DOHH2 (cell line): ENCODE measurements around the gene CCDC177.

Experiments used
- CTCF ChIP-seq: fragments of 200-600 bp; sonication (generic); IDR thresholded peaks from one replicate; pipeline ENCODE4 v1.5.1; 2014; ENCODE audit warnings: antibody characterized with exemption, mild to moderate bottlenecking, low read depth, low read length; ENCODE audit not compliant: poor library complexity, severe bottlenecking
- EZH2phosphoT487 ChIP-seq: fragments of 200-600 bp; sonication (generic); IDR thresholded peaks from 2 replicates; pipeline ENCODE4 v1.6.1; 2017; ENCODE audit warnings: borderline replicate concordance, mild to moderate bottlenecking, antibody characterized with exemption, low read length, moderate library complexity, mixed read lengths

GRCh38 chr14:69539631-69540410 is 34.9 kb downstream of the CCDC177 start:
- no peak for TF ChIP-seq CTCF
- TF ChIP-seq EZH2phosphoT487 = no peak
